Upper lobe of left lung (tissue), 4 donors: ENCODE measurements around the gene SRL.

ENCODE experiments used
- CTCF ChIP-seq, 6 experiments: fragments of 450-650 bp in 4 of 6; fragments of 200-600 bp in 2 of 6; sonication (generic) in 2 of 6; IDR thresholded peaks; one replicate each; pipeline ENCODE4 v1.5.1; 2016 to 2019; ENCODE audit warnings: antibody characterized with exemption in 6 of 6
- EP300 ChIP-seq, 4 donors: sonication (generic); formaldehyde crosslinking; IDR thresholded peaks; one replicate each; pipeline ENCODE4 v1.5.1; 2017; ENCODE audit warnings: antibody characterized with exemption in 4 of 4, control low read depth in 2 of 4
- POLR2A ChIP-seq, 4 donors: fragments of 450-650 bp; IDR thresholded peaks; one replicate each; pipeline ENCODE4 v1.5.1; 2016 to 2017; ENCODE audit warnings: antibody characterized with exemption in 4 of 4, mild to moderate bottlenecking in 2 of 4
- POLR2AphosphoS5 ChIP-seq, 2 donors: sonication (generic); formaldehyde crosslinking; IDR thresholded peaks; one replicate each; pipeline ENCODE4 v1.5.1; 2017; ENCODE audit warnings: antibody characterized with exemption in 2 of 2

DNA sequence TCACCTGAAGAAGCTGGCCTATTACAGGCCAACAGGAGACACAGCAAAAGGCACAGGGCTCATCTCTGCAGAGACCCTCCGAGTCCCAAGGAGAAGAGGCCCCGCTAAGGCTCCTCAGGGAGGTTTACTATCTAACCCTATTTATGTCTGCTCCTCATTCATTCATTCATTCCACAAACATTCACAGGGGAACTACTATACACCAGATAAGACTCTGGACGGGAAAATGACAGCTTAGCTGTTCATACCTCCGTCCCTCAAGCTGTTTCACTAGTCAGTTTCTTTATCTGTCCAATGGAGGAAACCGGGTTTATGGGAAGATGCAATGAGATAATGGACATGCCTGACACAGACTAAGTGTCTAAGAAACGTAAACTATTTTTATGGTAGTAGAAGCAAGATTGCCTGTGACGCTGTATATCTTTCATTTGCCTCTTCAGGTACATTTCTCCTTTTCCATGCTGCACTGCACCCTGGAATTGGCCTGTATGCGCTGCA is 62.1 kb downstream of the SRL start:
- TF ChIP-seq CTCF (IDR thresholded peaks at IDR 0.05), result no peak
- TF ChIP-seq POLR2A (IDR thresholded peaks at IDR 0.05), result no peak
- TF ChIP-seq POLR2AphosphoS5 (IDR thresholded peaks at IDR 0.05), result no peak
- no peak for TF ChIP-seq EP300 (IDR thresholded peaks at IDR 0.05)
